NK-92 treated with Interleukin-12 subunit alpha and Interleukin-12 subunit beta, amount 100 ng/mL, for 24 hours (cell line): ENCODE data around the gene PARD3.
"Not testable (repeated sequence)": the region's sequence is repeated elsewhere in the genome, so short reads cannot be mapped to it uniquely, and the experiment has no call there.

Experiments used
- DNase-seq: peaks from one replicate; lab custom pipeline; 2025; lab: John Stamatoyannopoulos, UW

The PARD3 gene

DNA sequence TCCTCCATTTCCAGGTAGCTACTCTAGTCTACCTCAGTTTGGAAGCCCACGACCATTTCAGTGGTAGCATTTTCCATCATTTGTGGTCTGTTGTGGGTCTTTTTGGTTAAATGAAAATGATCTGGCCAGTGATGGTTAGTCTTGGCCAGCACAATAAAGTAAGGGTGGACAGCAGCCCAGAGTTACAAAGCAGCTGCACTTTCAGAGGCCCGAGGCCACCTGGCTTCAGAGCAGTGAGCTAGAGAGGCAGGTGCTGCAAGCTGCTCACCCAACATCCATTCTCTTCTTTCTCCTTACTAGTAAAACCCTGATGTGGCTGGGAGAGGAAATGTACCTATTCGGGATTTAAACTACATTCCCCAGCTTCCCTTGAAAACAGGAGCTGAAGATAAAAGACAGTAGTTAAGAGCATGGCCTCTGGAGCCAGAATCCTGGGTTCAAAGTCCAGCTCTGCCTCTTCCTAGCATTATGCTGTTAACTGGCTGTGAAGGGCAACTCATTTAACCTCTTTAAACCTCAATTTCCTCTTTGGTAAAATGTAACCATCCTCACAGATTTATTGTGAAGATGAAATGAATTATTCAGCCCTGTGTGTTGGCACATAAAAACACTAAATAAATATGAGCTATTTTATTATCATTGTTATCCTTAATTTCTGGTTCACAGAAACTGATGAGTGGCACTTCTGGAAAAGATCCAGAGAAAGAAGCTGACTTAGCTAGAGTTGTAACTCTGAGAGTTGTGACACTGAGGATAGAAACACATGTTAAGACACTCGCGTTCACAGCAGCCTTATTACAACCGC, 517.4 kb downstream of the PARD3 start:
- no peak for DNase-seq

- DNase-seq = no peak
Observed at GRCh38 chr10:34295142-34295548, 520.0 kb downstream of the PARD3 start.

DNA sequence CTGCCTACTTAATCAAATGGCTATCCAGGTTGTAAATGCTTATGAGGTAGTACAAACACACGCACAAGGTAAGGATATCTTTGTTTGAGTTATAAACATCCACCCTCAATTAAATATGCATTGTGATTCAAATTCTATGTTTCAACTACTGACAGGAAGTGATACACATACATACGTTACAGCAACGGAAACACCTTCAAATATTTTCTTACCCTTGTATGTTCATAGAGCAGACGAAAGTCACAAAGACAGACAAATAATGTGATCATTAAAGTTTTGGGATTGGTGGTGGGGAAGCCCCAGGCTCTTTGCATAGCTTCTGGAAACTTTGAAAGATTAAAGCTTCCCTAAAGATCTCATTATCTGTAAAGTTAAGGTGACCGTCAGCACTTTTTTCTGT, 521.0 kb downstream of the PARD3 start:
- DNase-seq = no peak

DNA sequence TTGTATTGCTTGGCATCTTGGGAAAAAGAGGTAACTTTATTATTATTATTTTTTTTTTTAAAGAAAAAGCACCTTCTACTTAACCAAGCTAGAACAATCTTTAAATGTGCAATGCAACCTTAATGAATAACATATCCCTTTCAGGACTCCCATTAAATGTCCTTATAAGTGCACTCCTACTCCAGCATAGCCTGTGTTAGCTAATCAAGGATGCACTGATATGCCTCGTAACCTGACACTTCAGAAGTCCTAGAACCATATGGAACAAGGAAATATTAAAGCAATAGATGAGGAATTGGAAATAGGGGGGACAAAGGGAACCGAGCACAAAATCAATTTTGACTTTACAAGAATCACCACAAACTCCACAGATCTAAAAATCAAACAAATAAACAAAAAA, 522.4 kb downstream of the PARD3 start:
- no peak for DNase-seq

- no peak for DNase-seq
Observed at GRCh38 chr10:34292194-34292565, 522.9 kb downstream of the PARD3 start.

DNA sequence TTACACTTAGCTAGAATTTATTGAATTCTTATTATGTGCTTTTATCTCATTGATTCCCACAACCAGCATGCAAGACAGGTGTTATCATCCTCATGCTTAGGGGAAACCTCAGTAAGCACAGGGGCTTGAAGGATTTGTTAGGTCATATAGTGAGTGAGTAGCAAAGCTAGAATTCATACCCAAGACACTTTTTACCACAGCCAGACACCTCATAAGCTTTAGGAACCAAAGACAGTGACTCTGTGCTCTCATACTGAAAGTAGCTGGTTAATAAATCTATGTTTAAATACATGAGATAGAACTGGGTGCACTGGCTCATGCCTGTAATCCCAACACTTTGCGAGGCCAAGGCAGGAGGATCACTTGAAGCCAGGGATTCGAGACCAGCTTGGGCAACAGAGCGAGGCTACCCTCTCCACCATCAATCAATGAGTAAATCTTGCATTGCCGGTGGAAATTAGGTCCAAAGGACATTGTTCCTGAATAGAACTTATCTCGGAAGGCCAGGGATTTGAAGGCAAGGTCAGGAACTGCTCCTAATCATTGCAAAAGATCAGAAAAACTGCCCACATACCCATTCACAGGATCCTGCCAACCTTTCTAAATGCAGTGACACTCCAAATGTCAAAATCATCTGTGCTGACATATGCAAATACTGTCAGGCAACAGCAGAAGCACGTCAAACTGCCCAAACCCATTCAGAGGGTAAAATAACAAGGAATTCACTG, 523.5 kb downstream of the PARD3 start:
- no peak for DNase-seq

- DNase-seq = no peak
Observed at GRCh38 chr10:34290412-34291081, 524.5 kb downstream of the PARD3 start.

DNA sequence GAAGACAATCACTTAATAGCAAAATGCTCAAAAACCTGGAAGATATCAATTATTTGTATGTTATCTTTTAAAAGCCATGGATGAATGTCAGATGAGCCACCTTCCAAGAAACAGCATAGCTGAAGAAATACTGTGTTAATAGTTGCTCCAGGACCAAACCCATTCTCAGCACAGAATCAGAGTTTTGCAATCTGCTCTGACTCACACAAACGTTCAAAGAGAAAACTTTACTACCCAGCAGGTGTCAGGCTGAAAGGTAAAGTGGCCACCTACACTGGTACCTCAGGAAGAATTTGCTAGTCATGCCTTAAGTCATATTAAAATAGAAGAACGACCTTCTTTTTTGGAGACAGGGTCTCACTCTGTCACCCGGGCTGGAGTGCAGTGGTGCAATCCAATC, 526.5 kb downstream of the PARD3 start:
- no peak for DNase-seq

DNA sequence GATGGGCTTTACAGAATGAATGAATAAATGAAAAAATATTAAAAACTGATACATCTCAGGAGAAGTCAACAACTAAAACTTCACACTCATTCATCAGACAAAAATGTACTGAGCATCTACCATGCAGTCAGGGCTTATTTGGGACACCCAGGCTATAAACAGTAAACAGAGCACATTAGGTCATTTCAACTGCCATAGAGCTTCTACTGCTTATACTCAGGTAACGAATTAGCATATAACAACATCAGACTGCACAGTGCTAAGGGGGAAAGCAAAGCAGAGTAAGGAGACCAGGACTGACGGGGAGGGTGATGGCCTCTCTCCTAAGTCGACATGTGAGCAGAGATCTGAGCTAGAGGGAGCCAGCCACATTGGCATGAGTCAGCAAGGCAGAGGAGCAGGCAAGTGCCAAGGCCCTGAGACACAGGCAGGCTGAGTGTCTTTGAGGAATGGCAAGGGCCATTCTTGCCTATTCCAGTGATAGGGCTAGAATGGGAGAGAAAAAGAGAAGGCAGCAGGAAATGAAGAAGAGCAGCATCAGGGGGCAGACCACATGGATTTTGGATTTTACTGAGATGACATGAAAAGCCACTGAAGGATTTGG, 528.9 kb downstream of the PARD3 start:
- no peak for DNase-seq

- DNase-seq = no peak
Observed at GRCh38 chr10:34281661-34282582, 533.2 kb downstream of the PARD3 start.

- no peak for DNase-seq
Observed at GRCh38 chr10:34280599-34281374, 534.3 kb downstream of the PARD3 start.

- no peak for DNase-seq
Observed at GRCh38 chr10:34275626-34276130, 539.4 kb downstream of the PARD3 start.

DNA sequence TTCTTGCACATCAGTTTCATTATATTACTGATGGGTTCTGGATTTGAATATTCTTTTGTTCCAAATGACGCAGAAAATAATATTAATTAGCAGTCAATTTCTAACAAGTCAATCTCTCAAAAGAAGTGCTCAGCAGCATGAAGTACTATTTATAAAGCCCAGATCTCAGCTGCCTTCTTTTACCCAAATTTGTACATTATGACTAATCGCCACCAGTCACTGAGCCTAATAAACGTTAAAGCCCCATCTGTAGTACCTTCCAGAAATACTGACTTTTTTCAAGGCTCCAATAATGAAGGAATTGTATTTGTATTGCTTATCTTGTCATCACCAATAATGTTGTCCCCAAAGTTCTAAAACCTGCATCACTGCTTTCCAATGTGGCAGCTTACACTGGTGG, 540.2 kb downstream of the PARD3 start:
- no peak for DNase-seq

- DNase-seq = no peak
Observed at GRCh38 chr10:34273340-34273739, 541.8 kb downstream of the PARD3 start.

DNA sequence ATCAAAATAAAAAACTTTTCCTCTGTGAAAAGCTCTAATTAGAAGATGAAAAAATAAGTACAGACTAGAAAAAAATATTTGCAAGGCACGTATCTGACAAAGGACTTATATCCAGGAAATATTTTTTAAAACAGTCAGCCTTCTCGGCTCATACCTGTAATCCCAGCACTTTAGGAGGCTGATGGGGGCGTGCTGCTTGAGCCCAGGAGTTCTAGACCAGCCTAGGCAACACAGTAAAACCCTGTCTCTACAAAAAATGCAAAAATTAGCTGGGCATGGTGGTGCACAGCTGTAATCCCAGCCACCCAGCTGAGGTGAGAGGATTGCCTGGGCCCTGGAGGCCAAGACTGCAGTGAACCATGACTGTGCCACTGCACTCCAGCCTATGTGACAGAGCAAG, 542.8 kb downstream of the PARD3 start:
- no peak for DNase-seq

DNA sequence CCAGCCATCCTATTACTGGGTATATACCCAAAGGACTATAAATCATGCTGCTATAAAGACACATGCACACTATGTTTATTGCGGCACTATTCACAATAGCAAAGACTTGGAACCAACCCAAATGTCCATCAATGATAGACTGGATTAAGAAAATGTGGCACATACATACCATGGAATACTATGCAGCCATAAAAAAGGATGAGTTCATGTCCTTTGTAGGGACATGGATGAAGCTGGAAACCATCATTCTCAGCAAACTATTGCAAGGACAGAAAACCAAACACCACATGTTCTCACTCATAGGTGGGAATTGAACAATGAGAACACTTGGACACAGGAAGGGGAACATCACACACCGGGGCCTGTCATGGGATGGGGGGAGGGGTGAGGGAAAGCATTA, 546.7 kb downstream of the PARD3 start:
- not testable (repeated sequence) for DNase-seq

DNA sequence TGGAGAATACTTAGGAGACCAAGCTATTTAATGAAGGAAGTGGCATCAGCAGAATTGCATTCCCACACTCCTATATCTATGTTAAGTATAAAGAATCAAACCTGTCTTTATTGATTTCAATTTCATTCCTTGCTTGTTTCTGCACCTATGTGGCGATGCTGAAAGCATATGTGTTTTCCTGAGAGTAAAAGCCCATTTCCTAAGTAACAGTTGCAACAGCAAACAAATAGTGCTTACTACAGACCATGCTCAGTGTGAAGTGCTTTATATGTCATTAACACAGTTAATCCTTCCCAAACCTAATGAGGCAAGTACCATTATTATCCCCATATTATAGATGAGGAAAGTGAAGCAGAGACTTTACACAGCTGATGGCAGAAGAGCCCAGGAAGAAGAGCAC, 552.1 kb downstream of the PARD3 start:
- no peak for DNase-seq

GRCh38 chr10:34260904-34261303, 554.2 kb downstream of the PARD3 start:
- no peak for DNase-seq

DNA sequence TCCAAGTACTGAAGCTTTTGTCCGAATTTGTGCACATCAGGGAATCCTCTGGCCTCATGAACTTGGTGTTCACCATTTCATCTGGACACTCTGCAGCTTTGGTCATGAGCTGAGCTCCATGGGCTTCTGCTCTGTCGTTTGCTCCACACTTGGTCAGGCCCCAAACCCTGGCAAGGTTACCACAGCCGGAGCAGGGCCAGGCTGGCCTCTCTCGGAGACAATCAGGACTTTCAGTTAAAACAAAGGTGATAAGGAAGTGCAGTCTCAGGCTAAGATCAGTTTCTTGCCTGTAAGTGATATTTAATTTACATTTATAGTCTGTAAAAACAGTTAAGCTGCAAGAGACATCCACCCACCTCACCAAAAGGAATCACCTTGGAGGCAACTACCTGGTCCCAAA, 558.9 kb downstream of the PARD3 start:
- no peak for DNase-seq

- DNase-seq = no peak
Observed at GRCh38 chr10:34255035-34255434, 560.1 kb downstream of the PARD3 start.

DNA sequence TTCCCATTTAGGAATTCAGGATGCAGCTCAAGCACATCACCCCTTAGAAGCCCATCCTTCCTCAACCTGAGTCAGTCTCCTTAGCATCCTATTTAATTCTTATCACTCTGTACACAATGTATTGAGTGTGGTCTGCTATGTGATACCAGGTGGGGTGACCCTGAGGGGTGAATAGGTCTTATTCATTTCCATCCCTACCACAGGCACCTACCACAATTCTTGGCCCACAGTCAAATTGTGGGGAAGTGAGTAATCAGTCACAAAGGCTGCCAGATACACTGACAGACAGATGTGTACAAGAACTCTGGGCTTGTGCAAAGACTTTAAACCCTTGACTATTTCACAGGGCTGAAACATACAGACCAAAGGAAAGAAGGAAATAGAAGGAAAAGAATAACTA, 560.5 kb downstream of the PARD3 start:
- DNase-seq = no peak
